ENCODE results near the gene IQUB. TPM values are rescaled to one million over a fixed set of nuclear protein-coding genes. Genes with fewer than 3 reads are reported as not detected.
"Not testable (repeated sequence)": the region's sequence is repeated elsewhere in the genome, so short reads cannot be mapped to it uniquely, and the experiment has no call there.

Gene IQUB
- total and polyA plus RNA-seq, 2 donors (not counting 1 experiment from before 2014, with no cell fraction given), result 0.01 to 0.12 TPM

DNA sequence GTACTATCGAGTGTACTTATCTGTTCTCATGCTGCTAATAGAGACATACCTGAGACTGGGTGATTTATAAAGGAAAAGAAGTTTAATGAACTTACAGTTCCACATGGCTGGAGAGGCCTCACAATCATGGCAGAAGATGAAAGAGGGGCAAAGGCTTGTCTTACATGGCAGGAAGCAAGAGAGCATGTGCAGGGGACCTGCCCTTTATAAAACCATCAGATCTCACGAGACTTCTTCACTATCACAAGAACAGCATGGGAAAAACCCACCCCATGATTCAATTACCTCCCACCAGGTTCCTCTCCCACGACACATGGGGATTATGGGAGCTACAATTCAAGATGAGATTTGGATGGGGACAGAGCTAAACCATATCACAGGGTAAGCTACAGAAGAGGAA, 18.8 kb upstream of the IQUB start:
- Histone ChIP-seq H4K20me1 (ENCODE audit: control insufficient read depth, insufficient read depth, low read length, poor library complexity, severe bottlenecking) (no peaks in the 10 kb centered on the region), H3K79me2 (ENCODE audit: control insufficient read depth, insufficient read depth, low read length) (peaks cover 42% of the 10 kb centered on the region), H3K27me3 (replicated peaks in 1 of 4; ENCODE audit: control extremely low read depth in 1 of 4, control insufficient read depth in 3 of 4, insufficient read depth in 4 of 4, low read length in 3 of 4) (no peaks in the 10 kb centered on the region), H2AFZ (ENCODE audit: insufficient read depth, low read depth, low read length, poor library complexity, severe bottlenecking) (no peak overlapping the region), H3K4me2 (replicated peaks; ENCODE audit: low read depth, low read length, poor library complexity, severe bottlenecking) (no peak overlapping the region), H3K36me3 (replicated peaks in 1 of 2; ENCODE audit: control extremely low read depth in 1 of 2, control insufficient read depth in 1 of 2, extremely low read depth in 1 of 2, insufficient read depth in 2 of 2, low read length in 1 of 2) (peaks cover 8 to 39% of the 10 kb centered on the region in 2 experiments), H3K4me3 (ENCODE audit: control extremely low read depth in 1 of 5, extremely low read depth in 1 of 5, insufficient read depth in 1 of 5, low read depth in 2 of 5, low read length in 4 of 5) (no peak overlapping the region), H3K27ac (ENCODE audit: low read length in 2 of 2) (no peak overlapping the region), H3K9ac (ENCODE audit: low read length) (no peak overlapping the region), H3K4me1 (ENCODE audit: control insufficient read depth in 2 of 2, insufficient read depth in 2 of 2, low read length in 2 of 2) (peaks cover 12 to 13% of the 10 kb centered on the region in 2 donors), H3K9me3 (ENCODE audit: control extremely low read depth in 1 of 3, control insufficient read depth in 2 of 3, insufficient read depth in 1 of 3, low read length in 2 of 3) (no peaks in the 10 kb centered on the region)
- no peaks in the 10 kb centered on the region for H3K9me3 Mint-ChIP-seq (ENCODE audit: insufficient read depth)
- ChIA-PET POLR2A (no interaction called here), CTCF (interaction anchor here (0.7 to 1.1 kb wide), 2 partner anchors 13 to 1474 kb away, joined by 3 to 4 read pairs; no protein-coding TSS in a partner anchor)
- no peak for TF ChIP-seq EZH2 (IDR thresholded peaks at IDR 0.05; ENCODE audit: borderline replicate concordance, insufficient read depth, low read depth, low read length, poor library complexity, severe bottlenecking)
- TF ChIP-seq, protein P1, sequence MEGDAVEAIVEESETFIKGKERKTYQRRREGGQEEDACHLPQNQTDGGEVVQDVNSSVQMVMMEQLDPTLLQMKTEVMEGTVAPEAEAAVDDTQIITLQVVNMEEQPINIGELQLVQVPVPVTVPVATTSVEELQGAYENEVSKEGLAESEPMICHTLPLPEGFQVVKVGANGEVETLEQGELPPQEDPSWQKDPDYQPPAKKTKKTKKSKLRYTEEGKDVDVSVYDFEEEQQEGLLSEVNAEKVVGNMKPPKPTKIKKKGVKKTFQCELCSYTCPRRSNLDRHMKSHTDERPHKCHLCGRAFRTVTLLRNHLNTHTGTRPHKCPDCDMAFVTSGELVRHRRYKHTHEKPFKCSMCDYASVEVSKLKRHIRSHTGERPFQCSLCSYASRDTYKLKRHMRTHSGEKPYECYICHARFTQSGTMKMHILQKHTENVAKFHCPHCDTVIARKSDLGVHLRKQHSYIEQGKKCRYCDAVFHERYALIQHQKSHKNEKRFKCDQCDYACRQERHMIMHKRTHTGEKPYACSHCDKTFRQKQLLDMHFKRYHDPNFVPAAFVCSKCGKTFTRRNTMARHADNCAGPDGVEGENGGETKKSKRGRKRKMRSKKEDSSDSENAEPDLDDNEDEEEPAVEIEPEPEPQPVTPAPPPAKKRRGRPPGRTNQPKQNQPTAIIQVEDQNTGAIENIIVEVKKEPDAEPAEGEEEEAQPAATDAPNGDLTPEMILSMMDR (IDR thresholded peaks at IDR 0.05), result no peak
- H3K4me3 Mint-ChIP-seq, result no peak overlapping the region
- H3K27ac Mint-ChIP-seq, result no peak overlapping the region
- peaks cover 17% of the 10 kb centered on the region for H3K4me1 Mint-ChIP-seq
- DNase-seq, result no peak
- no CpG with 5 or more reads among the region's 3 CpGs for WGBS (ENCODE audit: insufficient coverage)
- no peaks in the 10 kb centered on the region for H3K27me3 Mint-ChIP-seq
- intact Hi-C loops (cut with micrococcal nuclease), result loop anchor here (10.0 kb wide), 1 partner anchor 1408 kb away; the partner anchor contains the start of gene AASS
- no peak for ATAC-seq (ENCODE audit: low read depth)

DNA sequence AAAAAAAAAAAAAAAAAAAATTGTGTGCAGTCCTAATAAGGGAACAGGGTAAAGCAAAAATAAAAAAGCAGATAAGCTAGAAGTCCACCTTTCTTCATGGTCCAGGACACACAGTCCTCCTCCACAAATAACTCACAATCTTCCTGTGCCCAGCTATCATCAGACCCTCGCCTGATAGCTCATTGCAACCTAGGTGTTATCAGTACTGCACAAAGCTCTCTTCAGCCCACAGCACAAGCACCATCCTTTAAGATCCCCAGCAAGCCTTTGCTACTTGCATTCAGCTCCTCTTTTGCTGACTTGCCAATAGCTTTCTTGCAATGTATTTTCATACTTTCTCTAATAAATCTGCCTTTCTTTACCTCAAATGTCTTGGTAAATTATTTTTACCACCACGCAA, 18.2 kb upstream of the IQUB start:
- intact Hi-C loops (cut with micrococcal nuclease), result loop anchor here (10.0 kb wide), 1 partner anchor 1408 kb away; the partner anchor contains the start of gene AASS
- Histone ChIP-seq H3K79me2 (ENCODE audit: control insufficient read depth, insufficient read depth, low read length) (peaks cover 43% of the 10 kb centered on the region), H3K4me1 (ENCODE audit: control insufficient read depth in 2 of 2, insufficient read depth in 2 of 2, low read length in 2 of 2) (peaks cover 10 to 12% of the 10 kb centered on the region in 2 donors), H3K36me3 (replicated peaks in 1 of 2; ENCODE audit: control extremely low read depth in 1 of 2, control insufficient read depth in 1 of 2, extremely low read depth in 1 of 2, insufficient read depth in 2 of 2, low read length in 1 of 2) (peaks cover 10 to 43% of the 10 kb centered on the region in 2 experiments), H4K20me1 (ENCODE audit: control insufficient read depth, insufficient read depth, low read length, poor library complexity, severe bottlenecking) (no peaks in the 10 kb centered on the region), H3K4me2 (replicated peaks; ENCODE audit: low read depth, low read length, poor library complexity, severe bottlenecking) (no peak overlapping the region), H3K9me3 (ENCODE audit: control extremely low read depth in 1 of 3, control insufficient read depth in 2 of 3, insufficient read depth in 1 of 3, low read length in 2 of 3) (no peaks in the 10 kb centered on the region), H2AFZ (ENCODE audit: insufficient read depth, low read depth, low read length, poor library complexity, severe bottlenecking) (no peak overlapping the region), H3K27me3 (replicated peaks in 1 of 4; ENCODE audit: control extremely low read depth in 1 of 4, control insufficient read depth in 3 of 4, insufficient read depth in 4 of 4, low read length in 3 of 4) (no peaks in the 10 kb centered on the region), H3K9ac (ENCODE audit: low read length) (no peak overlapping the region), H3K27ac (ENCODE audit: low read length in 2 of 2) (no peak overlapping the region), H3K4me3 (ENCODE audit: control extremely low read depth in 1 of 5, extremely low read depth in 1 of 5, insufficient read depth in 1 of 5, low read depth in 2 of 5, low read length in 4 of 5) (no peak overlapping the region)
- H3K27me3 Mint-ChIP-seq, result no peaks in the 10 kb centered on the region
- no peak for TF ChIP-seq EZH2 (IDR thresholded peaks at IDR 0.05; ENCODE audit: borderline replicate concordance, insufficient read depth, low read depth, low read length, poor library complexity, severe bottlenecking)
- TF ChIP-seq, protein P1 (IDR thresholded peaks at IDR 0.05), result no peak
- no peak overlapping the region for H3K27ac Mint-ChIP-seq
- ChIA-PET CTCF (interaction anchor here (0.7 kb wide), 1 partner anchor 1474 kb away, joined by 3 read pairs; no protein-coding TSS in a partner anchor), POLR2A (no interaction called here)
- 100% methylated on average over 2 of the region's 2 CpGs for WGBS (ENCODE audit: insufficient coverage)
- no peaks in the 10 kb centered on the region for H3K9me3 Mint-ChIP-seq (ENCODE audit: insufficient read depth)
- ATAC-seq (ENCODE audit: low read depth) (no peak), DNase-seq (no peak)
- peaks cover 18% of the 10 kb centered on the region for H3K4me1 Mint-ChIP-seq
- H3K4me3 Mint-ChIP-seq, result no peak overlapping the region

DNA sequence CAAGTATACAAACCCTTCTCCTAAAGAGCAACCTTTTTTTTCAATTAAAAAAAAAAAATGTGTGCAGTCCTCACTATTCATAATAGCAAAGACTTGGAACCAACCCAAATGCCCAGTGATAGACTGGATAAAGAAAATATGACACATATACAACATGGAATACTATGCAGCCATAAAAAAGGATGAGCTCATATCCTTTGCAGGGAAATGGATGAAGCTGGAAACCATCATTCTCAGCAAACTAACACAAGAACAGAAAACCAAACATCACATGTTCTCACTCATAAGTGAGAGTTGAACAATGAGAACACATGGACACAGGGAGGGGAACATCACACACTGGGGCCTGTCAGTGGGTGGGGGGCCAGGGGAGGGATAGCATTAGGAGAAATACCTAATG, 17.7 kb upstream of the IQUB start:
- POLR2A ChIA-PET; H3K4me3 ChIP-seq (ENCODE audit: control extremely low read depth in 1 of 5, extremely low read depth in 1 of 5, insufficient read depth in 1 of 5, low read depth in 2 of 5, low read length in 4 of 5); H4K20me1 ChIP-seq (ENCODE audit: control insufficient read depth, insufficient read depth, low read length, poor library complexity, severe bottlenecking); H3K27ac ChIP-seq (ENCODE audit: low read length in 2 of 2); H3K9me3 Mint-ChIP-seq (ENCODE audit: insufficient read depth); H2AFZ ChIP-seq (ENCODE audit: insufficient read depth, low read depth, low read length, poor library complexity, severe bottlenecking); H3K9me3 ChIP-seq (ENCODE audit: control extremely low read depth in 1 of 3, control insufficient read depth in 2 of 3, insufficient read depth in 1 of 3, low read length in 2 of 3); ATAC-seq (ENCODE audit: low read depth); DNase-seq; H3K27me3 Mint-ChIP-seq; CTCF ChIA-PET; H3K4me3 Mint-ChIP-seq; H3K9ac ChIP-seq (ENCODE audit: low read length); H3K4me2 ChIP-seq (replicated peaks; ENCODE audit: low read depth, low read length, poor library complexity, severe bottlenecking); H3K27ac Mint-ChIP-seq; H3K27me3 ChIP-seq (replicated peaks in 1 of 4; ENCODE audit: control extremely low read depth in 1 of 4, control insufficient read depth in 3 of 4, insufficient read depth in 4 of 4, low read length in 3 of 4): not testable (repeated sequence)
- Histone ChIP-seq H3K4me1 (ENCODE audit: control insufficient read depth in 2 of 2, insufficient read depth in 2 of 2, low read length in 2 of 2) (peaks cover 9 to 12% of the 10 kb centered on the region in 2 donors), H3K79me2 (ENCODE audit: control insufficient read depth, insufficient read depth, low read length) (peaks cover 42% of the 10 kb centered on the region), H3K36me3 (replicated peaks in 1 of 2; ENCODE audit: control extremely low read depth in 1 of 2, control insufficient read depth in 1 of 2, extremely low read depth in 1 of 2, insufficient read depth in 2 of 2, low read length in 1 of 2) (peaks cover 11 to 47% of the 10 kb centered on the region in 2 experiments)
- intact Hi-C loops (cut with micrococcal nuclease), result loop anchor here (10.0 kb wide), 1 partner anchor 1407 kb away; the partner anchor contains the start of gene AASS
- peaks cover 21% of the 10 kb centered on the region for H3K4me1 Mint-ChIP-seq

Measured in B cell (primary cell).